Adrenal gland (tissue), 12 donors: ENCODE results near the gene PALS2. TPM values are rescaled to one million over a fixed set of nuclear protein-coding genes. Genes with fewer than 3 reads are reported as not detected.

ENCODE experiments used
- DNase-seq, 7 donors: peaks; one replicate each; pipeline ENCODE4 v3.0.0-alpha.2; 2019 to 2020
- H3K27ac ChIP-seq, 5 donors: fragments of 200-600 bp; sonication (generic) in 4 of 5; 1 replicate in 3 of 5; 2 replicates in 2 of 5; pipeline versions ENCODE4 v1.5.1 to v1.8.0; 2016 to 2020; ENCODE audit warnings: mild to moderate bottlenecking in 1 of 5
- H3K27me3 ChIP-seq: fragments of 200-600 bp; 2 replicates; pipeline ENCODE4 v1.8.0; 2021
- H3K36me3 ChIP-seq, 2 donors: fragments of 200-600 bp; replicated peaks in 1 of 2; 1 replicate in 1 of 2; 2 replicates in 1 of 2; pipeline versions ENCODE4 v1.5.1 to v1.8.0; 2018 to 2022
- H3K4me1 ChIP-seq, 2 donors: fragments of 200-600 bp; replicated peaks in 1 of 2; 1 replicate in 1 of 2; 2 replicates in 1 of 2; pipeline versions ENCODE4 v1.5.1 to v1.8.0; 2018 to 2021
- H3K4me3 ChIP-seq, 4 donors: fragments of 200-600 bp; sonication (generic) in 3 of 4; one replicate each; pipeline ENCODE4 v1.5.1; 2016 to 2018
- H3K9me3 ChIP-seq, 3 donors: fragments of 200-600 bp; sonication (generic) in 1 of 3; replicated peaks in 1 of 3; 1 replicate in 2 of 3; 2 replicates in 1 of 3; pipeline versions ENCODE4 v1.5.1 to v1.8.0; 2016 to 2021
- POLR2A ChIP-seq, 2 donors: fragments of 450-650 bp; IDR thresholded peaks; one replicate each; pipeline ENCODE4 v1.6.1; 2017; ENCODE audit warnings: antibody characterized with exemption in 2 of 2, mild to moderate bottlenecking in 2 of 2, moderate library complexity in 1 of 2
- WGBS, 4 donors: extraction: QIAGEN DNeasy Blood & Tissue Kit in 2 of 4; methylation state at CpG; one replicate each; pipeline versions ENCODE4 v1.1.5 to v1.1.7; 2013 to 2017; 5-methylcytosine and 5-hydroxymethylcytosine counted together
- intact Hi-C, 2 donors: fragments of 100-400 bp; cut with DNase I; formaldehyde crosslinking; loops; one replicate each; pipeline versions ENCODE4 v1.14.1 to v1.15.0; 2022 to 2023
- polyA plus RNA-seq, 3 donors: library from polyadenylated mRNA; stranded (reverse); fragments of 200-250 nt in 2 of 3; fragments of 350-450 nt in 1 of 3; fragmentation: Illumina TruSeq in 1 of 3; extraction: RNeasy Lipid Tissue Mini Kit (QIAGEN cat#74804) in 1 of 3; gene quantifications; one replicate each; pipeline ENCODE4 v1.2.3, GENCODE V29; 2013 to 2014
- total RNA-seq, 9 donors: library from RNA; depleted of rRNA in 4 of 9; stranded (reverse); fragments of >200 nt in 4 of 9; fragments of 120-200 nt in 1 of 9; fragmentation: NEBNext Ultra II Directional in 1 of 9; extraction: Animal tissue kit (Norgen Biotek cat#: 25700) in 1 of 9; gene quantifications; one replicate each; pipeline versions ENCODE4 v1.1.0 to v1.2.4, GENCODE V29; 2013 to 2023
- TF ChIP-seq, protein P1 (sequence below), 6 experiments: fragments of 450-650 bp in 4 of 6; fragments of 200-600 bp in 2 of 6; sonication (generic) in 1 of 6; IDR thresholded peaks; 1 replicate in 5 of 6; 2 replicates in 1 of 6; pipeline versions ENCODE4 v1.5.1 to v1.8.0; 2016 to 2021; ENCODE audit warnings: antibody characterized with exemption in 6 of 6, mild to moderate bottlenecking in 2 of 6, moderate library complexity in 1 of 6
- donor health status: healthy with polysubstance abuse.
- donor health status: Bipolar disorder and iron deficiency.
- donor health status: DM: yes; HTN: yes; CAD: no.
- donor health status: DM: no; HTN: no; CAD: no.
- donor health status: DM: no; HTN: no; CAD: no.
- donor health status: DM: yes; HTN: yes; CAD: no.

PALS2 gene
- total and polyA plus RNA-seq, 12 donors = 0.98 to 61.1 (median 9.5) TPM

DNA sequence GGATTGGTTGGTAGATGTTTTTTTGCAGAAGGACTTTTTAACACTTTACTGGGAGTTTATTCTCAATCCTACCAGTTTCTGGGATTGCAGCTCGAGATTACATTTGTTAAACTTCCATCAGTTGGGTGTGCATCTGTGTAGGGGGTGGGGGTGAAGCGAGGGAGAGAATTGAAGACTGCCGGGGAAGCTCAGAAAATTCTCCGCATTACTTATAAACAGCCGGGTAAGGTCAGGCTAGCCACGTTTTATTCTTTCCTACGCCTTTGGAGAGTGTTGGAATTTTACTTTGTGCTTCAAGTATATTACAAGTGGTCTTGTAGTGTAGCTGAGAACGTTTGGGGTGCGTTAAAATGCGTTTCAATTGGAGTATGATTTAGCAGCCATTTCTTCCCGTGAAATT is 1.1 kb downstream of the PALS2 start:
- peak overlapping the region in 3 of 4 donors; percentile 28 to 96 (median 50) for H3K4me3 ChIP-seq
- TF ChIP-seq, protein P1, sequence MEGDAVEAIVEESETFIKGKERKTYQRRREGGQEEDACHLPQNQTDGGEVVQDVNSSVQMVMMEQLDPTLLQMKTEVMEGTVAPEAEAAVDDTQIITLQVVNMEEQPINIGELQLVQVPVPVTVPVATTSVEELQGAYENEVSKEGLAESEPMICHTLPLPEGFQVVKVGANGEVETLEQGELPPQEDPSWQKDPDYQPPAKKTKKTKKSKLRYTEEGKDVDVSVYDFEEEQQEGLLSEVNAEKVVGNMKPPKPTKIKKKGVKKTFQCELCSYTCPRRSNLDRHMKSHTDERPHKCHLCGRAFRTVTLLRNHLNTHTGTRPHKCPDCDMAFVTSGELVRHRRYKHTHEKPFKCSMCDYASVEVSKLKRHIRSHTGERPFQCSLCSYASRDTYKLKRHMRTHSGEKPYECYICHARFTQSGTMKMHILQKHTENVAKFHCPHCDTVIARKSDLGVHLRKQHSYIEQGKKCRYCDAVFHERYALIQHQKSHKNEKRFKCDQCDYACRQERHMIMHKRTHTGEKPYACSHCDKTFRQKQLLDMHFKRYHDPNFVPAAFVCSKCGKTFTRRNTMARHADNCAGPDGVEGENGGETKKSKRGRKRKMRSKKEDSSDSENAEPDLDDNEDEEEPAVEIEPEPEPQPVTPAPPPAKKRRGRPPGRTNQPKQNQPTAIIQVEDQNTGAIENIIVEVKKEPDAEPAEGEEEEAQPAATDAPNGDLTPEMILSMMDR (IDR thresholded peaks at IDR 0.05) = no peak
- TF ChIP-seq POLR2A (IDR thresholded peaks at IDR 0.05) = no peak
- H3K9me3 ChIP-seq = no peaks in the 10 kb centered on the region
- DNase-seq = no peak
- H3K27ac ChIP-seq = peak overlapping the region in 2 of 5 donors; percentile 88 to 93
- intact Hi-C loops = loop anchor here in 1 of 2 donors (5.0 kb wide), 1 partner anchor 93 kb away; no protein-coding TSS in a partner anchor
- 17 to 21% (median 19%) methylated on average over 11 of the region's 11 CpGs for WGBS, 4 donors
- H3K36me3 ChIP-seq = no peaks in the 10 kb centered on the region
- peaks cover 0 to 18% of the 10 kb centered on the region in 2 donors for H3K4me1 ChIP-seq
- H3K27me3 ChIP-seq = no peaks in the 10 kb centered on the region

DNA sequence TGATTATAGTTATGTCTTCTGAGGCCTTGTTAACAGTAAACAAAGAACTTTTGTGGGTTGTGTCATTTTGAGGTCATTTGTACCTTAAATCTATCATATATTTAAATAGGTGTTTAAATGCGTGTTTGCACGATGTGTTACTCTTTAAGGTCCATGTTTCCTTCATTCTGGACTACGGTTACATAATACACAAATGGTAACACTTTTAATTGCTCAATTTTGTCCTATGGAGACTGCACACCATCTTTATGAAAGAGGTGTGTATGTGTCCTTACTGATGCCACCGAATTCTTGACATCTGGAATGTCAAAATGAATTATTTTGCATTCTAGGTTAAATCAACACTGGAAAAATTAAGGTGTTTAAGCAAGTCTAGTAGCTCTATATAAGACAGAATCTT is 1.7 kb downstream of the PALS2 start:
- Histone ChIP-seq H3K36me3 (no peaks in the 10 kb centered on the region), H3K4me1 (peaks cover 0 to 18% of the 10 kb centered on the region in 2 donors), H3K9me3 (no peaks in the 10 kb centered on the region), H3K4me3 (peak overlapping the region in 1 of 4 donors; percentile 96), H3K27ac (no peak overlapping the region), H3K27me3 (no peaks in the 10 kb centered on the region)
- intact Hi-C loops = loop anchor here in 1 of 2 donors (5.0 kb wide), 1 partner anchor 92 kb away; no protein-coding TSS in a partner anchor
- no peak for DNase-seq
- no peak for TF ChIP-seq POLR2A (IDR thresholded peaks at IDR 0.05)
- TF ChIP-seq, protein P1 (IDR thresholded peaks at IDR 0.05) = no peak
- 88 to 94% (median 89%) methylated on average over 4 of the region's 4 CpGs for WGBS, 4 donors

DNA sequence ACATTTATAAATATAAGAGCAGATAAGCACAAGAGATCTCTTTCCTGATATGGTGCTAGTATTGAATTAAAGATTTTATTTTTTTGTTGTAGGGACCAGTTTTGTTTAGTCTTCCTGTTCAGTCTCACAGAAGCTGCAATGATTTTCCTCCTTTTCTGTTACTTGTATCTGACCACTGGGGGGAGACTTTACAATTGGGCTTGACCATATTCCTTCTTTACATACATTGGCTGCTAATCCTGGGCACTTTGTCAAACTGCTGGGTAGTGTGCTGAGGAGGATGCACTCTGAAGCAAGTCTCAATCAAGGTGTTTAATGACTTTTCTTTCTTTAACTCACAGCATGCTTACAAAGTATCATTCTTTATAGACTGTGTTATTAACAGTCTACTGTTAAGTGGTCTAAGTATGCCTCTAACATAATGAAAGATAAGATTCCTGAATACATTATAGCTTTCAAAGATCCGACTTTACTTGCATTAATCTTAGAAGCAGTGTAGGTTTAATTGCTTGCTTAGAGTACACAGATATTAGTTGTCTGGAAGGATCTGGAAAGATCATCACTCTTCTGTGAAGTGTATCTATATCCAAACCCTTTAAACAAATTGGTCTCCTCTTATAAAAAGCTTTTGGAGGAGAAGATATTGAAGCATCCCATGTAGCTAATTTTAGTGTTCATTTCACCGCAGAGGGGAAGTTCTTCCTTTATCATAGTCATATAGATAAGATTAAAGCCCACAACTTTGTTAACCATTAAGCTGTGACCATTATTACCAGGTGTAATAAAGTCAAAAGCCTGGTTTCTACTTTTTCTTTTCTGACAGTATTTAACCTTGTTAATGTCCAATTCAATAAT is 3.1 kb downstream of the PALS2 start:
- peak in 3 of 7 donors; percentile 18 to 19 (median 19) for DNase-seq
- no peaks in the 10 kb centered on the region for H3K36me3 ChIP-seq
- no peak overlapping the region for H3K4me3 ChIP-seq
- no peak overlapping the region for H3K27ac ChIP-seq
- TF ChIP-seq, protein P1 (IDR thresholded peaks at IDR 0.05) = peak; percentile 40 to 69 (median 48)
- no peak for TF ChIP-seq POLR2A (IDR thresholded peaks at IDR 0.05)
- H3K4me1 ChIP-seq = peaks cover 0 to 18% of the 10 kb centered on the region in 2 donors
- no peaks in the 10 kb centered on the region for H3K27me3 ChIP-seq
- no peaks in the 10 kb centered on the region for H3K9me3 ChIP-seq
- intact Hi-C loops = no loop called here
- WGBS, 4 donors = 36 to 50% (median 41%) methylated on average over 2 of the region's 2 CpGs

DNA sequence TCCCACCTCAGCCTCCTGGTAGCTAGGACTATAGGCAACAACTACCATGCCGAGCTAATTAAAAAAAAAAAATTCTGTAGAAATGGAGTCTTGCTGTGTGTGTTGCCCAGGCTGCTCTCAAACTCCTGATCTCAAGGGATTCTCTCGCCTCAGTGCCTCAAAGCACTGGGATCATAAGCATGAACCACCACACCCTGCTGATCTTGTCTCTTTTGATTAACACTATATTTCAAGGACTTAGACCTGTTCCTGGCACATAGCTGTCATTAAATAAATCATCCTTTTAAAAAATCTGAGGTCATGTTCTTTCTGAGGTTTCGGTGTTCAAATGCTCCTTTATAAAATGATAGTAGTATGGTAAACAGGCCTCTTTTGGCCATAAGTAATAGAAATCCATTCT is 4.8 kb downstream of the PALS2 start:
- 83 to 84% (median 84%) methylated on average over 3 of the region's 3 CpGs for WGBS, 4 donors
- intact Hi-C loops = no loop called here
- H3K36me3 ChIP-seq = no peaks in the 10 kb centered on the region
- no peak for DNase-seq
- H3K27me3 ChIP-seq = no peaks in the 10 kb centered on the region
- H3K9me3 ChIP-seq = no peaks in the 10 kb centered on the region
- TF ChIP-seq POLR2A (IDR thresholded peaks at IDR 0.05) = no peak
- TF ChIP-seq, protein P1 (IDR thresholded peaks at IDR 0.05) = no peak
- no peak overlapping the region for H3K27ac ChIP-seq
- H3K4me1 ChIP-seq = peaks cover 0 to 8% of the 10 kb centered on the region in 2 donors
- H3K4me3 ChIP-seq = no peak overlapping the region
